ENCODE measurements around the gene ACSL1.

GRCh38 chr4:184850018-184850417 lies 24.2 kb upstream of the ACSL1 start:
- TF ChIP-seq REPIN1 (tag by site-specific recombination; IDR thresholded peaks at IDR 0.05; ENCODE audit: low read depth) (no peak), ZNF518A (tag by site-specific recombination; conservative IDR thresholded peaks at IDR 0.05; ENCODE audit: low read depth) (no peak), ZNF423 (tag by site-specific recombination; IDR thresholded peaks at IDR 0.05) (no peak)
- TF ChIP-seq, protein P1, sequence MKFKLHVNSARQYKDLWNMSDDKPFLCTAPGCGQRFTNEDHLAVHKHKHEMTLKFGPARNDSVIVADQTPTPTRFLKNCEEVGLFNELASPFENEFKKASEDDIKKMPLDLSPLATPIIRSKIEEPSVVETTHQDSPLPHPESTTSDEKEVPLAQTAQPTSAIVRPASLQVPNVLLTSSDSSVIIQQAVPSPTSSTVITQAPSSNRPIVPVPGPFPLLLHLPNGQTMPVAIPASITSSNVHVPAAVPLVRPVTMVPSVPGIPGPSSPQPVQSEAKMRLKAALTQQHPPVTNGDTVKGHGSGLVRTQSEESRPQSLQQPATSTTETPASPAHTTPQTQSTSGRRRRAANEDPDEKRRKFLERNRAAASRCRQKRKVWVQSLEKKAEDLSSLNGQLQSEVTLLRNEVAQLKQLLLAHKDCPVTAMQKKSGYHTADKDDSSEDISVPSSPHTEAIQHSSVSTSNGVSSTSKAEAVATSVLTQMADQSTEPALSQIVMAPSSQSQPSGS (tag by site-specific recombination; IDR thresholded peaks at IDR 0.05; ENCODE audit: low read depth), result no peak
- TF ChIP-seq, protein P2, sequence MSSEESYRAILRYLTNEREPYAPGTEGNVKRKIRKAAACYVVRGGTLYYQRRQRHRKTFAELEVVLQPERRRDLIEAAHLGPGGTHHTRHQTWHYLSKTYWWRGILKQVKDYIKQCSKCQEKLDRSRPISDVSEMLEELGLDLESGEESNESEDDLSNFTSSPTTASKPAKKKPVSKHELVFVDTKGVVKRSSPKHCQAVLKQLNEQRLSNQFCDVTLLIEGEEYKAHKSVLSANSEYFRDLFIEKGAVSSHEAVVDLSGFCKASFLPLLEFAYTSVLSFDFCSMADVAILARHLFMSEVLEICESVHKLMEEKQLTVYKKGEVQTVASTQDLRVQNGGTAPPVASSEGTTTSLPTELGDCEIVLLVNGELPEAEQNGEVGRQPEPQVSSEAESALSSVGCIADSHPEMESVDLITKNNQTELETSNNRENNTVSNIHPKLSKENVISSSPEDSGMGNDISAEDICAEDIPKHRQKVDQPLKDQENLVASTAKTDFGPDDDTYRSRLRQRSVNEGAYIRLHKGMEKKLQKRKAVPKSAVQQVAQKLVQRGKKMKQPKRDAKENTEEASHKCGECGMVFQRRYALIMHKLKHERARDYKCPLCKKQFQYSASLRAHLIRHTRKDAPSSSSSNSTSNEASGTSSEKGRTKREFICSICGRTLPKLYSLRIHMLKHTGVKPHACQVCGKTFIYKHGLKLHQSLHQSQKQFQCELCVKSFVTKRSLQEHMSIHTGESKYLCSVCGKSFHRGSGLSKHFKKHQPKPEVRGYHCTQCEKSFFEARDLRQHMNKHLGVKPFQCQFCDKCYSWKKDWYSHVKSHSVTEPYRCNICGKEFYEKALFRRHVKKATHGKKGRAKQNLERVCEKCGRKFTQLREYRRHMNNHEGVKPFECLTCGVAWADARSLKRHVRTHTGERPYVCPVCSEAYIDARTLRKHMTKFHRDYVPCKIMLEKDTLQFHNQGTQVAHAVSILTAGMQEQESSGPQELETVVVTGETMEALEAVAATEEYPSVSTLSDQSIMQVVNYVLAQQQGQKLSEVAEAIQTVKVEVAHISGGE (tag by site-specific recombination; conservative IDR thresholded peaks at IDR 0.05; ENCODE audit: low read depth), result no peak

Data from HEK293 (cell line).